PC-3 (cell line): Measurements from ENCODE around the gene PRPH. TPM values are rescaled to one million over a fixed set of nuclear protein-coding genes. Genes with fewer than 3 reads are reported as not detected.

Experiments
- ATAC-seq: fragments of 200-7000 bp; cut with Tn5 transposase; 2 replicates; pipeline ENCODE4 v1.9.1; 2020; ENCODE audit warnings: mild to moderate bottlenecking, moderate library complexity
- BruUV-seq: library from RNA; stranded (reverse); fragments of 400-500 nt; replicated peaks from 2 replicates; lab custom pipeline; 2021; lab: Mats Ljungman, UMichigan
- CTCF ChIA-PET: fragments of 300-600 bp; sonication (Branson Sonifier 250); formaldehyde crosslinking; loops from one replicate; lab custom pipeline; 2022; ENCODE audit warnings: antibody characterized with exemption; lab: Charles Lee
- POLR2A ChIA-PET: fragments of 300-600 bp; sonication (Branson Sonifier 250); formaldehyde crosslinking; loops from one replicate; lab custom pipeline; 2022; ENCODE audit warnings: antibody characterized with exemption; ENCODE audit not compliant: unreplicated experiment; lab: Charles Lee
- DNase-seq: peaks from one replicate; pipeline ENCODE4 v3.0.0-alpha.2; 2015
- H2AFZ ChIP-seq: fragments of 300-600 bp; sonication (generic); 2 replicates; pipeline ENCODE4 v1.6.0; 2016; ENCODE audit warnings: antibody characterized with exemption, low read length
- H3F3A ChIP-seq: fragments of 300-600 bp; sonication (generic); one replicate; pipeline ENCODE4 v1.6.0; 2017; ENCODE audit warnings: antibody characterized with exemption, low read length, control low read depth, mild to moderate bottlenecking; ENCODE audit not compliant: unreplicated experiment
- H3K27ac ChIP-seq: fragments of 300-600 bp; sonication (generic); 2 replicates; pipeline ENCODE4 v1.5.1; 2016; ENCODE audit warnings: mild to moderate bottlenecking, low read length
- H3K27me3 ChIP-seq: fragments of 300-600 bp; sonication (generic); 2 replicates; pipeline ENCODE4 v1.6.1; 2016; ENCODE audit warnings: low read length, mixed read lengths
- H3K36me3 ChIP-seq: fragments of 300-600 bp; sonication (generic); 2 replicates; pipeline ENCODE4 v1.6.1; 2016; ENCODE audit warnings: low read depth, mixed run types, low read length, mixed read lengths
- H3K4me1 ChIP-seq: fragments of 300-600 bp; sonication (generic); 2 replicates; pipeline ENCODE4 v1.5.1; 2016; ENCODE audit warnings: low read length; ENCODE audit not compliant: insufficient read depth
- H3K4me2 ChIP-seq: fragments of 300-600 bp; sonication (generic); 2 replicates; pipeline ENCODE4 v1.6.0; 2016; ENCODE audit warnings: low read length
- H3K4me3 ChIP-seq: fragments of 300-600 bp; sonication (generic); 2 replicates; pipeline ENCODE4 v1.5.1; 2016; ENCODE audit warnings: mild to moderate bottlenecking, low read length, mixed read lengths
- H3K79me2 ChIP-seq: fragments of 300-600 bp; sonication (generic); 2 replicates; pipeline ENCODE4 v1.6.1; 2017; ENCODE audit warnings: low read length, mixed read lengths
- H3K9ac ChIP-seq: fragments of 300-600 bp; sonication (generic); 2 replicates; pipeline ENCODE4 v1.6.0; 2016; ENCODE audit warnings: mild to moderate bottlenecking, low read length
- H3K9me2 ChIP-seq: fragments of 300-600 bp; sonication (generic); replicated peaks from 2 replicates; pipeline ENCODE4 v1.6.1; 2016; ENCODE audit warnings: mixed run types, low read length, mixed read lengths
- H3K9me3 ChIP-seq: fragments of 300-600 bp; sonication (generic); 2 replicates; pipeline ENCODE4 v1.6.1; 2016; ENCODE audit warnings: low read length, mixed read lengths
- H4K20me1 ChIP-seq: fragments of 300-600 bp; sonication (generic); 2 replicates; pipeline ENCODE4 v1.6.1; 2016; ENCODE audit warnings: low read length, mixed read lengths
- EZH2 ChIP-seq: fragments of 300-600 bp; sonication (generic); IDR thresholded peaks from one replicate; pipeline ENCODE4 v1.6.1; 2017; ENCODE audit warnings: antibody characterized with exemption, mild to moderate bottlenecking, low read length; ENCODE audit not compliant: unreplicated experiment
- EZH2phosphoT487 ChIP-seq: fragments of 300-600 bp; sonication (generic); IDR thresholded peaks from 2 replicates; pipeline ENCODE4 v1.6.1; 2018; ENCODE audit warnings: mild to moderate bottlenecking, antibody characterized with exemption, low read length, borderline replicate concordance
- intact Hi-C: fragments of 100-400 bp; cut with micrococcal nuclease; formaldehyde crosslinking; loops from 2 replicates; pipeline ENCODE4 v1.9.0; 2023
- total RNA-seq: library from RNA; depleted of rRNA; stranded (reverse); fragments of >200 nt; gene quantifications from 2 replicates; pipeline ENCODE4 v1.2.3, GENCODE V29; 2014
- TF ChIP-seq, protein P1 (sequence below): fragments of 300-600 bp; sonication (generic); conservative IDR thresholded peaks from 2 replicates; pipeline ENCODE4 v1.5.1; 2017; ENCODE audit warnings: antibody characterized with exemption, low read depth, mild to moderate bottlenecking, low read length

PRPH gene
- total RNA-seq, 1 experiment from 2014 or later, result 0.15 TPM

DNA sequence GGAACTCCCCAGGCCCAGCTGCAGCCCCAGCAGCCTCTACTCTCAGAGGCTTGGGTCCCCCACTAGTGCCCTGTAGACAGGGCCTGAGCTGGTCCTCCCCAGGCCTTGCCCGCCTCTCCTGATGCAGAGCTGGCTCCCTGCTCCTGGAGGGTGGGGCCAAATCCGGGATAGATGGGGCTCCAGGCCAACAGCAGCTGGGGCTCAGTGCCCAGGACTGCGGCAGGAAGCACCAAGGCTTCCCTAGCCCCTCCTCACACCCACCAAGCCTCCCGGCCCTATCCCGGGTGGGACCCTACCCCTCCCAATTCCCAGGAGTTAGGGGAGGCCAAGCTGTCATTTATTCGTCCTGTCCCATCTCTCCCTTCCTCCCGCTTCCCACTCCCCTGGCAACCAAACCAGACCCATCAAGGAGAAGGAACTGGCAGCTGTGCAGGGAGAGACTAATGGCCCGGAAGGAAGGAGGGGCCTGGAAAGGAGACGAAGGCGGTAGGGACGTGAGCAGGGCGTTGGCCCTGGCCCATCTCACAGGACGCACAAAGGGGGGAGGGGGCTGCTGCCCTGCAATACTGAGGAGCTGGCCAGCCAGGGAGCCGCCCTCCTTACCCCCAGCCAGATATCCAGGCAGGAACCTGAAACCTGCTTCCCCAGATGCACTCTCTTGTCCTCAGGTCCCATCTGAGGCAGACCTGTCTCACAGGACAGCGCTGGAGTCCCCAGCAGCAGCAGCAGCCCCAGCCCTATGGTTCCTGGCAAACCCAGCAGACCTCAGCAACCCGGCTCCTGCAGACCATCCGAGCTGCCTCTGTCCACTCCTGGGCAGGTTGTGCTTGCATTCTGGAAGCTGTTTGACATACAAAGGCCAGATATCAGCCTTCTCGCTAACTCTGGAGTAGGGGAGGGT, 1.6 kb upstream of the PRPH start:
- POLR2A ChIA-PET, result interaction anchor here (0.5 kb wide), 1 partner anchor 19 kb away, joined by 3 read pairs; no protein-coding TSS in a partner anchor
- H2AFZ ChIP-seq, result no peak overlapping the region
- no peak for DNase-seq
- H3K9me2 ChIP-seq, result no peaks in the 10 kb centered on the region
- H3F3A ChIP-seq, result no peaks in the 10 kb centered on the region
- no peaks in the 10 kb centered on the region for H3K9me3 ChIP-seq
- no peaks in the 10 kb centered on the region for H4K20me1 ChIP-seq
- ATAC-seq, result peak; percentile 8; the same call in 1 of the 2 replicates
- no peak overlapping the region for H3K4me2 ChIP-seq
- intact Hi-C loops, result no loop called here
- peaks cover 12% of the 10 kb centered on the region for H3K4me1 ChIP-seq
- no peaks in the 10 kb centered on the region for H3K36me3 ChIP-seq
- no peak overlapping the region for H3K9ac ChIP-seq
- CTCF ChIA-PET, result interaction anchor here (0.6 kb wide), 1 partner anchor 29 kb away, joined by 3 read pairs; no protein-coding TSS in a partner anchor
- no peak overlapping the region for H3K4me3 ChIP-seq
- H3K79me2 ChIP-seq, result no peaks in the 10 kb centered on the region
- no TSS peak for BruUV-seq
- TF ChIP-seq EZH2phosphoT487 (no peak), EZH2 (no peak)
- TF ChIP-seq, protein P1, sequence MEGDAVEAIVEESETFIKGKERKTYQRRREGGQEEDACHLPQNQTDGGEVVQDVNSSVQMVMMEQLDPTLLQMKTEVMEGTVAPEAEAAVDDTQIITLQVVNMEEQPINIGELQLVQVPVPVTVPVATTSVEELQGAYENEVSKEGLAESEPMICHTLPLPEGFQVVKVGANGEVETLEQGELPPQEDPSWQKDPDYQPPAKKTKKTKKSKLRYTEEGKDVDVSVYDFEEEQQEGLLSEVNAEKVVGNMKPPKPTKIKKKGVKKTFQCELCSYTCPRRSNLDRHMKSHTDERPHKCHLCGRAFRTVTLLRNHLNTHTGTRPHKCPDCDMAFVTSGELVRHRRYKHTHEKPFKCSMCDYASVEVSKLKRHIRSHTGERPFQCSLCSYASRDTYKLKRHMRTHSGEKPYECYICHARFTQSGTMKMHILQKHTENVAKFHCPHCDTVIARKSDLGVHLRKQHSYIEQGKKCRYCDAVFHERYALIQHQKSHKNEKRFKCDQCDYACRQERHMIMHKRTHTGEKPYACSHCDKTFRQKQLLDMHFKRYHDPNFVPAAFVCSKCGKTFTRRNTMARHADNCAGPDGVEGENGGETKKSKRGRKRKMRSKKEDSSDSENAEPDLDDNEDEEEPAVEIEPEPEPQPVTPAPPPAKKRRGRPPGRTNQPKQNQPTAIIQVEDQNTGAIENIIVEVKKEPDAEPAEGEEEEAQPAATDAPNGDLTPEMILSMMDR, result no peak
- no peak overlapping the region for H3K27ac ChIP-seq
- no peaks in the 10 kb centered on the region for H3K27me3 ChIP-seq

DNA sequence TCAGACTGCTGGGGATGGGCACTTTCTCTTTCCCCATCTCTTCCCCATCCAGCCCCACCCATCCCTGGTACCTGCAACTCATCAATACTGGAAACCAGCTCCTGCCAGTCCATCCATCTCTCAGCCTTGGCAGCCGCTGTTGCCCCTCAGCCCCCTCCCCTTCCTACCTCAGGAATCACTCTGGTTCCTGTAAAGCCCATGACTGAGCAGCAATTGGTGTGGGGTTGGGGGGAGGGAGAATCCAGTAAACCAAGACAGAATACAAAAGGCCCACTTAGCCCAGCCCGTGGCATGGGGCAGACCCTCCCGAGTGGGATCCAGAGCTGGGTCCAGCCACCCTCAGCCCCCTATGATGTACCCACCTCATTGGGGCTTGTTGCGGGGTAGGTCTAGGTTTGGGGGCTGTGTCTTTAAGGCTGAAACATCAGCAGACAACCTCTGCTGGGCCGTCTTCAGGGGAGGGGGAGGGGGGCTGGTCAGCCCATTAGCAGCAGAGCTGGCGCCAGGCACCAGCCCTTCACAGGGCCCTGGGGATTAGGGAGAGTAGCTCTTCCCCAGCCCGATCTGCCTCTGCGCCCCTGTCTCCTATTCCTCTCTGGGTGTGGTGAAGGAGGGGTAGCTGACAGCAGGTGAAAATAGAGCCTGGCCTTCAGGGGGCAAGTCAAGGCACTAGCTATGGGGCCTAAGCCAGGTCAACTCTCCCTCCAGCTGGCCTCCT, 702 bp upstream of the PRPH start:
- no peak for TF ChIP-seq EZH2
- TF ChIP-seq, protein P1, result no peak
- no peak for TF ChIP-seq EZH2phosphoT487
- intact Hi-C loops, result no loop called here
- H3K9me2 ChIP-seq, result no peaks in the 10 kb centered on the region
- H3K4me2 ChIP-seq, result no peak overlapping the region
- no peaks in the 10 kb centered on the region for H4K20me1 ChIP-seq
- CTCF ChIA-PET, result interaction anchor here (0.5 to 0.6 kb wide), 2 partner anchors 28 to 427 kb away, joined by 3 read pairs; no protein-coding TSS in a partner anchor
- POLR2A ChIA-PET, result no interaction called here
- DNase-seq (no peak), ATAC-seq (no peak)
- no peaks in the 10 kb centered on the region for H3K36me3 ChIP-seq
- no peaks in the 10 kb centered on the region for H3K79me2 ChIP-seq
- no peaks in the 10 kb centered on the region for H3F3A ChIP-seq
- peaks cover 12% of the 10 kb centered on the region for H3K4me1 ChIP-seq
- no peak overlapping the region for H3K4me3 ChIP-seq
- no peak overlapping the region for H3K9ac ChIP-seq
- no peak overlapping the region for H2AFZ ChIP-seq
- no peaks in the 10 kb centered on the region for H3K27me3 ChIP-seq
- BruUV-seq, result no TSS peak
- H3K9me3 ChIP-seq, result no peaks in the 10 kb centered on the region
- no peak overlapping the region for H3K27ac ChIP-seq
